Keratinocyte (primary cell): ENCODE measurements around the gene UGT1A4. TPM values are rescaled to one million over a fixed set of nuclear protein-coding genes. Genes with fewer than 3 reads are reported as not detected.

Source experiments
- DNase-seq: peaks from one replicate; pipeline ENCODE4 v3.0.0-alpha.2; 2011; ENCODE audit warnings: low read depth, missing footprints, low spot score
- FAIRE-seq: peaks from 2 replicates; lab custom pipeline; 2011; peaks lifted over from hg19 to GRCh38; lab: Jason Lieb, UNC
- H2AFZ ChIP-seq: 2 replicates; pipeline ENCODE4 v1.6.0; 2012; ENCODE audit warnings: low read length, control low read depth, inconsistent platforms; ENCODE audit not compliant: control insufficient read depth
- H3K27ac ChIP-seq: 2 replicates; pipeline ENCODE4 v1.5.1; 2011; ENCODE audit warnings: low read length; ENCODE audit not compliant: control insufficient read depth, insufficient read depth
- H3K27me3 ChIP-seq: 3 replicates; pipeline ENCODE4 v1.6.0; 2011; ENCODE audit warnings: low read length; ENCODE audit not compliant: control insufficient read depth, insufficient read depth; ENCODE audit errors: extremely low read depth
- H3K36me3 ChIP-seq, 2 experiments: 2 replicates in 1 of 2; 3 replicates in 1 of 2; pipeline ENCODE4 v1.5.1; 2011; ENCODE audit warnings: low read length in 2 of 2, mild to moderate bottlenecking in 1 of 2; ENCODE audit not compliant: control insufficient read depth in 2 of 2, insufficient read depth in 2 of 2; ENCODE audit errors: extremely low read depth in 1 of 2
- H3K4me1 ChIP-seq: 3 replicates; pipeline ENCODE4 v1.5.1; 2011; ENCODE audit warnings: low read length; ENCODE audit not compliant: control insufficient read depth, insufficient read depth; ENCODE audit errors: extremely low read depth
- H3K4me2 ChIP-seq: 3 replicates; pipeline ENCODE4 v1.6.0; 2011; ENCODE audit warnings: low read depth, low read length; ENCODE audit not compliant: control insufficient read depth, insufficient read depth; ENCODE audit errors: extremely low read depth
- H3K4me3 ChIP-seq, 3 experiments: fragments of 200-600 bp in 1 of 3; sonication (generic) in 1 of 3; 2 replicates in 2 of 3; 3 replicates in 1 of 3; pipeline ENCODE4 v1.5.1; 2011 to 2016; ENCODE audit warnings: low read length in 3 of 3, mild to moderate bottlenecking in 3 of 3, control low read depth in 2 of 3, inconsistent platforms in 1 of 3, low read depth in 1 of 3, mixed read lengths in 1 of 3, mixed run types in 1 of 3, moderate library complexity in 1 of 3; ENCODE audit not compliant: control insufficient read depth in 2 of 3, insufficient read depth in 2 of 3; ENCODE audit errors: extremely low read depth in 1 of 3
- H3K79me2 ChIP-seq: 2 replicates; pipeline ENCODE4 v1.6.0; 2012; ENCODE audit warnings: low read length; ENCODE audit not compliant: control insufficient read depth, insufficient read depth
- H3K9ac ChIP-seq: 3 replicates; pipeline ENCODE4 v1.6.0; 2011; ENCODE audit warnings: low read length; ENCODE audit not compliant: control insufficient read depth, insufficient read depth; ENCODE audit errors: extremely low read depth
- H3K9me1 ChIP-seq: 3 replicates; pipeline ENCODE4 v1.6.0; 2011; ENCODE audit warnings: low read length; ENCODE audit not compliant: control insufficient read depth, insufficient read depth; ENCODE audit errors: extremely low read depth
- H3K9me3 ChIP-seq: 2 replicates; pipeline ENCODE4 v1.5.1; 2012; ENCODE audit warnings: low read depth, low read length; ENCODE audit not compliant: control insufficient read depth
- H4K20me1 ChIP-seq: 3 replicates; pipeline ENCODE4 v1.6.0; 2011; ENCODE audit warnings: low read length; ENCODE audit not compliant: control insufficient read depth, insufficient read depth; ENCODE audit errors: extremely low read depth
- EZH2 ChIP-seq: IDR thresholded peaks from one replicate; pipeline ENCODE4 v1.6.1; 2012; ENCODE audit warnings: inconsistent platforms, mild to moderate bottlenecking, low read length, moderate library complexity
- dilution Hi-C: fragments of 300-500 bp; cut with MboI; formaldehyde crosslinking; loops from one replicate; pipeline ENCODE4 v1.7.0; 2020; ENCODE audit warnings: low sequenced_read_pairs; ENCODE audit not compliant: extremely low pct_ligation_motif_present
- polyA plus RNA-seq, 5 experiments: library from polyadenylated mRNA; depleted of rRNA in 3 of 5; stranded (reverse) in 3 of 5; stranded (forward) in 1 of 5; unstranded in 1 of 5; fragments of >200 nt; gene quantifications; 1 replicate in 1 of 5; 2 replicates in 3 of 5; 3 replicates in 1 of 5; pipeline versions ENCODE4 v1.2.1 to v1.2.3, GENCODE V29; 2011 to 2012; ENCODE audit warnings: missing spikeins in 2 of 5, low read depth in 1 of 5, low replicate concordance in 1 of 5
- TF ChIP-seq, protein P1 (sequence below), 3 experiments: IDR thresholded peaks in 1 of 3; conservative IDR thresholded peaks in 1 of 3; optimal IDR thresholded peaks in 1 of 3; 2 replicates in 2 of 3; 3 replicates in 1 of 3; pipeline versions ENCODE3 to v1.5.1; 2011; ENCODE audit warnings: low read length in 3 of 3, mild to moderate bottlenecking in 3 of 3, moderate library complexity in 2 of 3, control low read depth in 1 of 3, inconsistent platforms in 1 of 3; ENCODE audit not compliant: insufficient read depth in 2 of 3; ENCODE audit errors: extremely low read depth in 1 of 3

Gene UGT1A4
- polyA plus RNA-seq, 1 donor (not counting 4 experiments of a cell fraction or from before 2014, with no cell fraction given), result 2.4 TPM

DNA sequence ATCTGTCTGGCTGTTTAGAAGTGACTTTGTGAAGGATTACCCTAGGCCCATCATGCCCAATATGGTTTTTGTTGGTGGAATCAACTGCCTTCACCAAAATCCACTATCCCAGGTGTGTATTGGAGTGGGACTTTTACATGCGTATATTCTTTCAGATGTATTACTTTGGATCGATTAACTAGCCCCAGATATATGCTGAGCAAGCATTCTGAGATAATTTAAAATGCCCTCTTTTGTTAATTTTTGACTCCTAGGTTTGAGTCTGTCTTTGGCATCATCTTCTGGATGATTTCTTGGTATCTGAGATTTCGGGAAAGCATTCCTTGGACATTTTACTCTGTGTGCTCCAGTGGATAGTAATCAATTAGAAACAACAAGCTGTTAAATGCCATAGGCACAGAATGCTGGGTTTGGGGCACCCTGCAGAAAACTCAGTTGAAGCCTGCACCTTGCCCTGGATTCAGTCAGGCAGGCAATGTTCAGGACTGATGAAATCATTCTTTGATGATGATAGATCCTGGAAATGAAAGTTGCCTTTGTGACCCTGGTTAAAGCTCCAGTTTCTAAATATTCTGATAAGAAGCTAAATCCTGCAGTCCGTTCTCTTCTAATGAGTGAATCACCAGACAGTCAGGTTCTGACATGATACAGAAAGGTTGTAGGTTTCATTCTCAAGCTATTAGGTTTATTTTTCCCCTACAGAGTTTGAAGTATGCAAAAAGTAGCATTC, 42.7 kb downstream of the UGT1A4 start:
- Histone ChIP-seq H2AFZ (no peak overlapping the region), H3K9me3 (no peaks in the 10 kb centered on the region), H3K27me3 (no peaks in the 10 kb centered on the region), H3K4me3 (peak overlapping the region in 1 of 3 experiments; percentile 40), H3K4me2 (peak overlapping the region; percentile 80), H3K9ac (no peak overlapping the region), H3K27ac (peak overlapping the region; percentile 16), H3K79me2 (peaks cover 9% of the 10 kb centered on the region), H3K36me3 (no peaks in the 10 kb centered on the region), H4K20me1 (no peaks in the 10 kb centered on the region), H3K4me1 (peaks cover 34% of the 10 kb centered on the region), H3K9me1 (no peaks in the 10 kb centered on the region)
- DNase-seq (peak; percentile 28), FAIRE-seq (peak; percentile 90)
- dilution Hi-C loops, result no loop called here
- TF ChIP-seq EZH2, result no peak
- TF ChIP-seq, protein P1, sequence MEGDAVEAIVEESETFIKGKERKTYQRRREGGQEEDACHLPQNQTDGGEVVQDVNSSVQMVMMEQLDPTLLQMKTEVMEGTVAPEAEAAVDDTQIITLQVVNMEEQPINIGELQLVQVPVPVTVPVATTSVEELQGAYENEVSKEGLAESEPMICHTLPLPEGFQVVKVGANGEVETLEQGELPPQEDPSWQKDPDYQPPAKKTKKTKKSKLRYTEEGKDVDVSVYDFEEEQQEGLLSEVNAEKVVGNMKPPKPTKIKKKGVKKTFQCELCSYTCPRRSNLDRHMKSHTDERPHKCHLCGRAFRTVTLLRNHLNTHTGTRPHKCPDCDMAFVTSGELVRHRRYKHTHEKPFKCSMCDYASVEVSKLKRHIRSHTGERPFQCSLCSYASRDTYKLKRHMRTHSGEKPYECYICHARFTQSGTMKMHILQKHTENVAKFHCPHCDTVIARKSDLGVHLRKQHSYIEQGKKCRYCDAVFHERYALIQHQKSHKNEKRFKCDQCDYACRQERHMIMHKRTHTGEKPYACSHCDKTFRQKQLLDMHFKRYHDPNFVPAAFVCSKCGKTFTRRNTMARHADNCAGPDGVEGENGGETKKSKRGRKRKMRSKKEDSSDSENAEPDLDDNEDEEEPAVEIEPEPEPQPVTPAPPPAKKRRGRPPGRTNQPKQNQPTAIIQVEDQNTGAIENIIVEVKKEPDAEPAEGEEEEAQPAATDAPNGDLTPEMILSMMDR (optimal IDR thresholded peaks at IDR 0.05 in 1 of 3, IDR thresholded peaks at IDR 0.05 in 1 of 3, conservative IDR thresholded peaks at IDR 0.05 in 1 of 3; ENCODE audit: extremely low read depth in 1 of 3, insufficient read depth in 2 of 3, low read length in 3 of 3), result no peak

DNA sequence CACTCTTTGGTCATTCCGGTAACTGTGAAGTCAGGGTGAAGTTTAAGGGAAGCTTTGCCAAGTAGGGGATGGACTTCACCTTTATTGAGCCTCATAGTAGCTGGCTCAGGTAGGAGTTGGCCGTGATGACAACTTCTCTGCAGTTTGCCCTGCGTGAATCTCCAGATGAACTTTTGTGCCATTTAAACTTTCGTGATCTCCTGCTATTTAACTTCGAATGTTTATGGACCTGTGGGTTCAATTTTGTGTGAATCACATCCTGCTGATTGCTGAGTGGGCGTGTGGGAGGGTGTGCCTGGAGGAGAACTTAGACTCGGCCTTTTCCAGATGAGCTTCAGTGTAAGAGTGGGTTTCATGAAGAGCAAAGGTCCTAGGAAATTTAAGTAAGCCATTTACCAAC, 45.7 kb downstream of the UGT1A4 start:
- Histone ChIP-seq H3K36me3 (peaks cover 5 to 10% of the 10 kb centered on the region in 2 experiments), H3K27me3 (no peaks in the 10 kb centered on the region), H3K9me3 (no peaks in the 10 kb centered on the region), H3K4me3 (no peak overlapping the region), H3K27ac (no peak overlapping the region), H3K9ac (no peak overlapping the region), H3K4me2 (peak overlapping the region; percentile 44), H2AFZ (no peak overlapping the region), H3K4me1 (peaks cover 34% of the 10 kb centered on the region), H3K9me1 (no peaks in the 10 kb centered on the region), H4K20me1 (no peaks in the 10 kb centered on the region), H3K79me2 (peaks cover 7% of the 10 kb centered on the region)
- dilution Hi-C loops, result no loop called here
- no peak for TF ChIP-seq EZH2
- TF ChIP-seq, protein P1 (optimal IDR thresholded peaks at IDR 0.05 in 1 of 3, IDR thresholded peaks at IDR 0.05 in 1 of 3, conservative IDR thresholded peaks at IDR 0.05 in 1 of 3; ENCODE audit: extremely low read depth in 1 of 3, insufficient read depth in 2 of 3, low read length in 3 of 3), result no peak
- no peak for DNase-seq
- FAIRE-seq, result peak; percentile 23
